ENCODE measurements around the gene ISCA1.

Gene ISCA1

DNA sequence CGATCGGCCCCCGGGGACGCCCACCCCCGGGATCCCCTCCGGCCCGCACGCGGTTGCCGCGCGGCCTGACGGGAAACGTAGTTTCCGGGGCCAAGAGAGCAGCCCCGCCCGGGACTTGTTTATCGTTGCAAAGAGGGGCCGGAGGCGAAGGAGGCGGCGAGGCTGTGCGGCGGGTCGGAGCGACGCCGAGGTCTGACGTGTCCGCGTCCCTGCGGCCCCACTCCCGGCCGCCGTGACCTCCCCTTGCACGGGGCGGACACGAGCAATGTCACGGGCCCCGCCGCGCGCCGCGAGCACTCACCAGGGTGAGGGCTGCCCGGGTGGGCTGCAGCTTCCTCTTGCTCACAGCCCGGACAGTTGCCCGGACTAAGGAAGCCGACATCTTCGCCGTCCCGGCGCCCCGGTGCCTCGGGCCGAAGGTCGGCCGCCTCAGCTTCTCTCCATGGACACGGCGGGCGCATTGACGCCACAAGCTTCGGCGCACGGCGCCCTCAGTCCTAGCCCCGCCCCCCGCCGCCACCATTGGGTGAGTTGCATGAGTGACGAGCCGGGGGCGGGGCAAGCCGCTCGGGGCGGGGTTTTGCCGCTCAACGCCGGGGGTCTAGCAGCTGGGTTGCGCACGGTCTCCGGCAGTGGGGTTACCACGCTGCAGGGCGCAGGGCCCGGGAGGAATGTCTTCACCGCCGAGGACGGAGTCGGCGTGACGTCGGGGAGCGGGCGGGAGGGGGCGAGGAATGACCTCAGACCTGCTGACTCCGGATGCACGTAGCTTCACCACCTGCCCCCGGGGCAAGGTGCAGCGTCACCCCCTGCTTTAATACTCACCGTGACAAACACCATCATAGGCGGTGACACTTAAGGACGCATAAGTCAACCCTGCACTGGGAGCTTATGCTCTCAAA, at the start of gene ISCA1:
ISCA1 (minus strand) TSS at position 462 of the 902 bp plus-strand sequence; CDS start at position 382, 80 bp downstream.
- TF ChIP-seq, protein P1, sequence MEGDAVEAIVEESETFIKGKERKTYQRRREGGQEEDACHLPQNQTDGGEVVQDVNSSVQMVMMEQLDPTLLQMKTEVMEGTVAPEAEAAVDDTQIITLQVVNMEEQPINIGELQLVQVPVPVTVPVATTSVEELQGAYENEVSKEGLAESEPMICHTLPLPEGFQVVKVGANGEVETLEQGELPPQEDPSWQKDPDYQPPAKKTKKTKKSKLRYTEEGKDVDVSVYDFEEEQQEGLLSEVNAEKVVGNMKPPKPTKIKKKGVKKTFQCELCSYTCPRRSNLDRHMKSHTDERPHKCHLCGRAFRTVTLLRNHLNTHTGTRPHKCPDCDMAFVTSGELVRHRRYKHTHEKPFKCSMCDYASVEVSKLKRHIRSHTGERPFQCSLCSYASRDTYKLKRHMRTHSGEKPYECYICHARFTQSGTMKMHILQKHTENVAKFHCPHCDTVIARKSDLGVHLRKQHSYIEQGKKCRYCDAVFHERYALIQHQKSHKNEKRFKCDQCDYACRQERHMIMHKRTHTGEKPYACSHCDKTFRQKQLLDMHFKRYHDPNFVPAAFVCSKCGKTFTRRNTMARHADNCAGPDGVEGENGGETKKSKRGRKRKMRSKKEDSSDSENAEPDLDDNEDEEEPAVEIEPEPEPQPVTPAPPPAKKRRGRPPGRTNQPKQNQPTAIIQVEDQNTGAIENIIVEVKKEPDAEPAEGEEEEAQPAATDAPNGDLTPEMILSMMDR (IDR thresholded peaks at IDR 0.05; ENCODE audit: low read length, missing control alignments): no peak
- H3K4me3 ChIP-seq (replicated peaks; ENCODE audit: low read depth, low read length): peak within 1 kb of the TSS; percentile 96
- DNase-seq (ENCODE audit: low read depth): peak; percentile 90

DNA sequence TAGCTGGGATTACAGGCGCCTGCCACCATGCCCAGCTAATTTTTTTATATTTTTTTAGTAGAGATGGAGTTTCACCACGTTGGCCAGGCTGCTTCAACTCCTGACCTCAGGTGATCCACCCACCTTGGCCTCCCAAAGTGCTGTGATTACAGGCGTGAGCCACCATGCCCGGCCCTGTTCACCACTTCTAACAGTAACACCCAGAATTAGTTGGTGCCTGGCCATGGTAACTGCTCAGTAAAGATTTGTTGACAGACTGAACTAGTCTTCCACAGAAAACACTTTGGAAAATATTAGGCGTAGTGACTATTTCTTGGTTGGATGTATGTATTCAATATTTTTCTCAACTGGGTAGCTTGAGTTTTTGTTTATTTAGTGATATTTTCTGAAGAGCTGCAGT, 47.8 kb upstream of the ISCA1 start:
- no peak for DNase-seq (ENCODE audit: low read depth)

DNA sequence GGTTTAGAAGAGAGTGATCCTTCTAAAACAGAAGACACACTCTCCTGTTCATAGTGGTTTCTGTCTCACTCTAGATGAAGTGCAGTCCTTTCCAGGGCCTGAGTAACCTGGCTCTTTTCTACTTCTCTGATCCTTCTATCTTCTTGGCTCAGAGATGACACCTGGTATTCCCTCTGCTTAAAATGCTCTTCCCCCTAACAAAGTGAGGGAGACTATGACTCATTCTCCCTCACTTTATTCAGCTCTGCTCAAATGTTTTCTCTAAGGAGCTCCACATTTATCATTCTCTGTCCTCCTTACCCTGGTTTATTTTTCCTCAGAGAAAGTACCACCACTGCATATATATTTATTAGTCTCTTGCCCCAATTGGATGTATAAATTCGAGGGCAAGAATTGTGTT, 47.3 kb upstream of the ISCA1 start:
- H3K4me3 ChIP-seq (replicated peaks; ENCODE audit: low read depth, low read length): no peak overlapping the region
- no peak for DNase-seq (ENCODE audit: low read depth)
- TF ChIP-seq, protein P1 (IDR thresholded peaks at IDR 0.05; ENCODE audit: low read length, missing control alignments): no peak

More for the DNA sequence above, 47.8 kb upstream of the ISCA1 start:
- H3K4me3 ChIP-seq (replicated peaks; ENCODE audit: low read depth, low read length): no peak overlapping the region
- TF ChIP-seq, protein P1 (IDR thresholded peaks at IDR 0.05; ENCODE audit: low read length, missing control alignments): no peak

GRCh38 chr9:86328156-86328555, 45.8 kb upstream of the ISCA1 start:
- TF ChIP-seq, protein P1 (IDR thresholded peaks at IDR 0.05; ENCODE audit: low read length, missing control alignments): no peak
- no peak overlapping the region for H3K4me3 ChIP-seq (replicated peaks; ENCODE audit: low read depth, low read length)
- DNase-seq (ENCODE audit: low read depth): no peak

DNA sequence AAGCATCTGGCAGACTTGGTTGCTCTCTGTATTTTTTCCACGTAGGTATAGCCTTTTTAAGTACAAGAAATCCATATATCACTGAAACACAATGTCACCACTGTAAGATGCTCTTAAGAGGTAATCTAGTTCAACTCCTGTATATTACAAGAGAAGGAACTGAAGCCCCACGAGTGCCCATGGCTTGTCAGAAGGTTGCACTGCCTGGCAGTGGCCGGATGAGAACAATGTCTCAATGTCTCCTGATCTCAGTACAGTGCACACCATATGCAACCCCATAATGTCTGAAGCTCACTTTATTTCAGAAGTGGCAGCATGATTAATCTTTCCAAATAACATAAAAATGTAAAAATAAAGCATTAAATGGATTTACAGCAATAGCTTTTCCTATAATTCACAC, 44.2 kb upstream of the ISCA1 start:
- no peak overlapping the region for H3K4me3 ChIP-seq (replicated peaks; ENCODE audit: low read depth, low read length)
- DNase-seq (ENCODE audit: low read depth): no peak

DNA sequence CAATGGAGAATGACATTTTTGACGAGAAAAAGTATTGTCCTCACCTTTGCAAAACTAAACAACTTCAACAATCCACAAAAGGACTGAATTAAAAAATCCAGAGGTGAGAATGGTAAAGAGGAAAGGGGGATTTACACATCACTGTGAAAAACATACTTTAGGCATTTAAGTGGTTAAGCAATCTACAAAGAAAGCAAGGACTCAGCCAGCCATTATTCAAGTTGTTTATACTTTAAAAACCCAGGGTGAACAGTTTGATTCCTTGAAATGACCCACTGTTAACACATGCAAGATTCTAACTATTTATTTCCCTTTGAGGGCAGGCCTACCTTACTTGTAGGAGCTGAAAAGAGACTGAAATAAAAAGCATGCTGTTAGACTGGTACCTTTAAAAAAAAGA, 42.6 kb upstream of the ISCA1 start:
- TF ChIP-seq, protein P1 (IDR thresholded peaks at IDR 0.05; ENCODE audit: low read length, missing control alignments): no peak

More for the DNA sequence above, 44.2 kb upstream of the ISCA1 start:
- TF ChIP-seq, protein P1 (IDR thresholded peaks at IDR 0.05; ENCODE audit: low read length, missing control alignments): no peak

More for the DNA sequence above, 42.6 kb upstream of the ISCA1 start:
- no peak overlapping the region for H3K4me3 ChIP-seq (replicated peaks; ENCODE audit: low read depth, low read length)
- DNase-seq (ENCODE audit: low read depth): no peak
